ENCODE measurements around the gene CCL11. TPM values are rescaled to one million over a fixed set of nuclear protein-coding genes. Genes with fewer than 3 reads are reported as not detected.

The CCL11 gene
- total and polyA plus RNA-seq, 4 donors, result not detected

DNA sequence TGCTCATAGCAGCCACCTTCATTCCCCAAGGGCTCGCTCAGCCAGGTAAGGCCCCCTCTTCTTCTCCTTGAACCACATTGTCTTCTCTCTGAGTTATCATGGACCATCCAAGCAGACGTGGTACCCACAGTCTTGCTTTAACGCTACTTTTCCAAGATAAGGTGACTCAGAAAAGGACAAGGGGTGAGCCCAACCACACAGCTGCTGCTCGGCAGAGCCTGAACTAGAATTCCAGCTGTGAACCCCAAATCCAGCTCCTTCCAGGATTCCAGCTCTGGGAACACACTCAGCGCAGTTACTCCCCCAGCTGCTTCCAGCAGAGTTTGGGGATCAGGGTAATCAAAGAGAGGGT is 30.2 kb upstream of the CCL11 start:
- H3K9ac ChIP-seq (ENCODE audit: low read depth in 1 of 2, low read length in 2 of 2), result peak overlapping the region in 1 of 2 donors; percentile 19
- H3K4me1 ChIP-seq (ENCODE audit: control insufficient read depth in 4 of 4, insufficient read depth in 4 of 4, low read length in 3 of 4), result peaks cover 0 to 4% (median 2%) of the 10 kb centered on the region in 4 donors

DNA sequence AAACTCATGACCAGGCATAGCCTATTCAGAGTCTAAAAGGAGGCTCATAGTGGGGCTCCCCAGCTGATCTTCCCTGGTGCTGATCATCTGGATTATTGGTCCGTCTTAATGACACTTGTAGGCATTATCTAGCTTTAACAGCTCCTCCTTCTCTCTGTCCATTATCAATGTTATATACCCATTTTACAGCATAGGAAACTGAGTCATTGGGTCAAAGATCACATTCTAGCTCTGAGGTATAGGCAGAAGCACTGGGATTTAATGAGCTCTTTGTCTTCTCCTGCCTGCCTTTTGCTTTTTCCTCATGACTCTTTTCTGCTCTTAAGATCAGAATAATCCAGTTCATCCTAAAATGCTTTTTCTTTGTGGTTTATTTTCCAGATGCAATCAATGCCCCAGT is 29.7 kb upstream of the CCL11 start:
- H3K9me3 ChIP-seq (ENCODE audit: control insufficient read depth in 4 of 4, low read length in 3 of 4), result no peaks in the 10 kb centered on the region
- DNase-seq (ENCODE audit: low spot score), result no peak
- H3K27me3 ChIP-seq (ENCODE audit: control insufficient read depth in 4 of 4, insufficient read depth in 4 of 4, low read length in 3 of 4), result no peaks in the 10 kb centered on the region
- H3K4me3 ChIP-seq (ENCODE audit: low read depth in 1 of 3, low read length in 3 of 3), result peak overlapping the region; percentile 1 to 18 (median 16)
- H3K27ac ChIP-seq (ENCODE audit: low read depth in 1 of 2, low read length in 2 of 2), result peak overlapping the region; percentile 51 to 61
- no peak overlapping the region for H3K9ac ChIP-seq (ENCODE audit: low read depth in 1 of 2, low read length in 2 of 2)
- WGBS, result 69% methylated on average over 1 of the region's 1 CpG
- H3K36me3 ChIP-seq (ENCODE audit: control insufficient read depth in 4 of 4, insufficient read depth in 3 of 4, low read depth in 1 of 4, low read length in 3 of 4), result no peaks in the 10 kb centered on the region
- H3K4me1 ChIP-seq (ENCODE audit: control insufficient read depth in 4 of 4, insufficient read depth in 4 of 4, low read length in 3 of 4), result peaks cover 0 to 4% (median 2%) of the 10 kb centered on the region in 4 donors
- TF ChIP-seq HNF4G (IDR thresholded peaks at IDR 0.05) (no peak), YY1 (IDR thresholded peaks at IDR 0.05) (no peak), HNF4A (conservative IDR thresholded peaks at IDR 0.05) (no peak), JUND (IDR thresholded peaks at IDR 0.05) (no peak)
- TF ChIP-seq, protein P1, sequence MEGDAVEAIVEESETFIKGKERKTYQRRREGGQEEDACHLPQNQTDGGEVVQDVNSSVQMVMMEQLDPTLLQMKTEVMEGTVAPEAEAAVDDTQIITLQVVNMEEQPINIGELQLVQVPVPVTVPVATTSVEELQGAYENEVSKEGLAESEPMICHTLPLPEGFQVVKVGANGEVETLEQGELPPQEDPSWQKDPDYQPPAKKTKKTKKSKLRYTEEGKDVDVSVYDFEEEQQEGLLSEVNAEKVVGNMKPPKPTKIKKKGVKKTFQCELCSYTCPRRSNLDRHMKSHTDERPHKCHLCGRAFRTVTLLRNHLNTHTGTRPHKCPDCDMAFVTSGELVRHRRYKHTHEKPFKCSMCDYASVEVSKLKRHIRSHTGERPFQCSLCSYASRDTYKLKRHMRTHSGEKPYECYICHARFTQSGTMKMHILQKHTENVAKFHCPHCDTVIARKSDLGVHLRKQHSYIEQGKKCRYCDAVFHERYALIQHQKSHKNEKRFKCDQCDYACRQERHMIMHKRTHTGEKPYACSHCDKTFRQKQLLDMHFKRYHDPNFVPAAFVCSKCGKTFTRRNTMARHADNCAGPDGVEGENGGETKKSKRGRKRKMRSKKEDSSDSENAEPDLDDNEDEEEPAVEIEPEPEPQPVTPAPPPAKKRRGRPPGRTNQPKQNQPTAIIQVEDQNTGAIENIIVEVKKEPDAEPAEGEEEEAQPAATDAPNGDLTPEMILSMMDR (IDR thresholded peaks at IDR 0.05; ENCODE audit: low read depth, low read length, missing input control), result no peak
- TF ChIP-seq, protein P2, sequence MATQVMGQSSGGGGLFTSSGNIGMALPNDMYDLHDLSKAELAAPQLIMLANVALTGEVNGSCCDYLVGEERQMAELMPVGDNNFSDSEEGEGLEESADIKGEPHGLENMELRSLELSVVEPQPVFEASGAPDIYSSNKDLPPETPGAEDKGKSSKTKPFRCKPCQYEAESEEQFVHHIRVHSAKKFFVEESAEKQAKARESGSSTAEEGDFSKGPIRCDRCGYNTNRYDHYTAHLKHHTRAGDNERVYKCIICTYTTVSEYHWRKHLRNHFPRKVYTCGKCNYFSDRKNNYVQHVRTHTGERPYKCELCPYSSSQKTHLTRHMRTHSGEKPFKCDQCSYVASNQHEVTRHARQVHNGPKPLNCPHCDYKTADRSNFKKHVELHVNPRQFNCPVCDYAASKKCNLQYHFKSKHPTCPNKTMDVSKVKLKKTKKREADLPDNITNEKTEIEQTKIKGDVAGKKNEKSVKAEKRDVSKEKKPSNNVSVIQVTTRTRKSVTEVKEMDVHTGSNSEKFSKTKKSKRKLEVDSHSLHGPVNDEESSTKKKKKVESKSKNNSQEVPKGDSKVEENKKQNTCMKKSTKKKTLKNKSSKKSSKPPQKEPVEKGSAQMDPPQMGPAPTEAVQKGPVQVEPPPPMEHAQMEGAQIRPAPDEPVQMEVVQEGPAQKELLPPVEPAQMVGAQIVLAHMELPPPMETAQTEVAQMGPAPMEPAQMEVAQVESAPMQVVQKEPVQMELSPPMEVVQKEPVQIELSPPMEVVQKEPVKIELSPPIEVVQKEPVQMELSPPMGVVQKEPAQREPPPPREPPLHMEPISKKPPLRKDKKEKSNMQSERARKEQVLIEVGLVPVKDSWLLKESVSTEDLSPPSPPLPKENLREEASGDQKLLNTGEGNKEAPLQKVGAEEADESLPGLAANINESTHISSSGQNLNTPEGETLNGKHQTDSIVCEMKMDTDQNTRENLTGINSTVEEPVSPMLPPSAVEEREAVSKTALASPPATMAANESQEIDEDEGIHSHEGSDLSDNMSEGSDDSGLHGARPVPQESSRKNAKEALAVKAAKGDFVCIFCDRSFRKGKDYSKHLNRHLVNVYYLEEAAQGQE (IDR thresholded peaks at IDR 0.05), result no peak

More for the DNA sequence above, 30.2 kb upstream of the CCL11 start:
- WGBS, result 37% methylated on average over 5 of the region's 5 CpGs
- Histone ChIP-seq H3K27me3 (ENCODE audit: control insufficient read depth in 4 of 4, insufficient read depth in 4 of 4, low read length in 3 of 4) (no peaks in the 10 kb centered on the region), H3K4me3 (ENCODE audit: low read depth in 1 of 3, low read length in 3 of 3) (peak overlapping the region; percentile 1 to 18 (median 9)), H3K9me3 (ENCODE audit: control insufficient read depth in 4 of 4, low read length in 3 of 4) (no peaks in the 10 kb centered on the region), H3K27ac (ENCODE audit: low read depth in 1 of 2, low read length in 2 of 2) (peak overlapping the region; percentile 51 to 61), H3K36me3 (ENCODE audit: control insufficient read depth in 4 of 4, insufficient read depth in 3 of 4, low read depth in 1 of 4, low read length in 3 of 4) (no peaks in the 10 kb centered on the region)
- TF ChIP-seq, protein P2 (IDR thresholded peaks at IDR 0.05), result no peak
- no peak for TF ChIP-seq HNF4A (conservative IDR thresholded peaks at IDR 0.05)
- TF ChIP-seq, protein P3, sequence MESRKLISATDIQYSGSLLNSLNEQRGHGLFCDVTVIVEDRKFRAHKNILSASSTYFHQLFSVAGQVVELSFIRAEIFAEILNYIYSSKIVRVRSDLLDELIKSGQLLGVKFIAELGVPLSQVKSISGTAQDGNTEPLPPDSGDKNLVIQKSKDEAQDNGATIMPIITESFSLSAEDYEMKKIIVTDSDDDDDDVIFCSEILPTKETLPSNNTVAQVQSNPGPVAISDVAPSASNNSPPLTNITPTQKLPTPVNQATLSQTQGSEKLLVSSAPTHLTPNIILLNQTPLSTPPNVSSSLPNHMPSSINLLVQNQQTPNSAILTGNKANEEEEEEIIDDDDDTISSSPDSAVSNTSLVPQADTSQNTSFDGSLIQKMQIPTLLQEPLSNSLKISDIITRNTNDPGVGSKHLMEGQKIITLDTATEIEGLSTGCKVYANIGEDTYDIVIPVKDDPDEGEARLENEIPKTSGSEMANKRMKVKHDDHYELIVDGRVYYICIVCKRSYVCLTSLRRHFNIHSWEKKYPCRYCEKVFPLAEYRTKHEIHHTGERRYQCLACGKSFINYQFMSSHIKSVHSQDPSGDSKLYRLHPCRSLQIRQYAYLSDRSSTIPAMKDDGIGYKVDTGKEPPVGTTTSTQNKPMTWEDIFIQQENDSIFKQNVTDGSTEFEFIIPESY (IDR thresholded peaks at IDR 0.05), result no peak
- no peak for TF ChIP-seq HNF4G (IDR thresholded peaks at IDR 0.05)
- no peak for TF ChIP-seq RXRA (IDR thresholded peaks at IDR 0.05)
- no peak for TF ChIP-seq SP1 (IDR thresholded peaks at IDR 0.05)
- TF ChIP-seq YY1 (IDR thresholded peaks at IDR 0.05), result no peak
- TF ChIP-seq, protein P1 (IDR thresholded peaks at IDR 0.05; ENCODE audit: low read depth, low read length, missing input control), result no peak
- TF ChIP-seq, protein P4, sequence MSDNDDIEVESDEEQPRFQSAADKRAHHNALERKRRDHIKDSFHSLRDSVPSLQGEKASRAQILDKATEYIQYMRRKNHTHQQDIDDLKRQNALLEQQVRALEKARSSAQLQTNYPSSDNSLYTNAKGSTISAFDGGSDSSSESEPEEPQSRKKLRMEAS (IDR thresholded peaks at IDR 0.05), result no peak
- no peak for TF ChIP-seq GABPA (IDR thresholded peaks at IDR 0.05 in 1 of 2, conservative IDR thresholded peaks at IDR 0.05 in 1 of 2)
- no peak for TF ChIP-seq EGR1 (IDR thresholded peaks at IDR 0.05; ENCODE audit: low read depth in 2 of 2)
- no peak for TF ChIP-seq TAF1 (conservative IDR thresholded peaks at IDR 0.05)
- no peak for TF ChIP-seq RAD21 (IDR thresholded peaks at IDR 0.05)
- TF ChIP-seq, protein P5, sequence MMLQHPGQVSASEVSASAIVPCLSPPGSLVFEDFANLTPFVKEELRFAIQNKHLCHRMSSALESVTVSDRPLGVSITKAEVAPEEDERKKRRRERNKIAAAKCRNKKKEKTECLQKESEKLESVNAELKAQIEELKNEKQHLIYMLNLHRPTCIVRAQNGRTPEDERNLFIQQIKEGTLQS (IDR thresholded peaks at IDR 0.05), result no peak
- TF ChIP-seq JUND (IDR thresholded peaks at IDR 0.05), result no peak
- no peak for DNase-seq (ENCODE audit: low spot score)

All from liver (tissue), 9 donors.